BLaER1 (cell line): ENCODE data around the gene BRCA1.
"Not testable (repeated sequence)": the region's sequence is repeated elsewhere in the genome, so short reads cannot be mapped to it uniquely, and the experiment has no call there.

Source experiments
- H3K27ac ChIP-seq: shearing (Covaris generic); formaldehyde crosslinking; 2 replicates; pipeline ENCODE4 v1.8.1; 2022
- H3K27me3 ChIP-seq: shearing (Covaris generic); formaldehyde crosslinking; 2 replicates; pipeline ENCODE4 v1.8.1; 2022
- H3K36me3 ChIP-seq: shearing (Covaris generic); formaldehyde crosslinking; 2 replicates; pipeline ENCODE4 v1.8.1; 2022
- H3K4me1 ChIP-seq: shearing (Covaris generic); formaldehyde crosslinking; 2 replicates; pipeline ENCODE4 v1.8.1; 2022
- H3K4me2 ChIP-seq: shearing (Covaris generic); formaldehyde crosslinking; 2 replicates; pipeline ENCODE4 v1.8.1; 2022
- H3K4me3 ChIP-seq: shearing (Covaris generic); formaldehyde crosslinking; 2 replicates; pipeline ENCODE4 v1.8.1; 2022
- H3K9ac ChIP-seq: shearing (Covaris generic); formaldehyde crosslinking; 2 replicates; pipeline ENCODE4 v1.8.1; 2022
- H3K9me3 ChIP-seq: shearing (Covaris generic); formaldehyde crosslinking; 2 replicates; pipeline ENCODE4 v1.8.1; 2022
- H4K20me1 ChIP-seq: shearing (Covaris generic); formaldehyde crosslinking; 2 replicates; pipeline ENCODE4 v1.8.1; 2022
- Cebpa-rat ChIP-seq: shearing (Covaris generic); IDR thresholded peaks from 2 replicates; pipeline ENCODE4 v1.8.1; 2022

Gene BRCA1

GRCh38 chr17:43068570-43069367 is 56.4 kb downstream of the BRCA1 start:
- TF ChIP-seq Cebpa-rat: peak; percentile 27; the same call in 1 of the 2 replicates
- Histone ChIP-seq H3K4me2 (no peak overlapping the region), H3K4me3 (no peak overlapping the region), H3K27ac (no peak overlapping the region), H3K27me3 (no peaks in the 10 kb centered on the region), H3K9me3 (no peaks in the 10 kb centered on the region), H3K9ac (no peak overlapping the region), H3K4me1 (no peaks in the 10 kb centered on the region), H4K20me1 (no peaks in the 10 kb centered on the region), H3K36me3 (peaks cover 89% of the 10 kb centered on the region)

DNA sequence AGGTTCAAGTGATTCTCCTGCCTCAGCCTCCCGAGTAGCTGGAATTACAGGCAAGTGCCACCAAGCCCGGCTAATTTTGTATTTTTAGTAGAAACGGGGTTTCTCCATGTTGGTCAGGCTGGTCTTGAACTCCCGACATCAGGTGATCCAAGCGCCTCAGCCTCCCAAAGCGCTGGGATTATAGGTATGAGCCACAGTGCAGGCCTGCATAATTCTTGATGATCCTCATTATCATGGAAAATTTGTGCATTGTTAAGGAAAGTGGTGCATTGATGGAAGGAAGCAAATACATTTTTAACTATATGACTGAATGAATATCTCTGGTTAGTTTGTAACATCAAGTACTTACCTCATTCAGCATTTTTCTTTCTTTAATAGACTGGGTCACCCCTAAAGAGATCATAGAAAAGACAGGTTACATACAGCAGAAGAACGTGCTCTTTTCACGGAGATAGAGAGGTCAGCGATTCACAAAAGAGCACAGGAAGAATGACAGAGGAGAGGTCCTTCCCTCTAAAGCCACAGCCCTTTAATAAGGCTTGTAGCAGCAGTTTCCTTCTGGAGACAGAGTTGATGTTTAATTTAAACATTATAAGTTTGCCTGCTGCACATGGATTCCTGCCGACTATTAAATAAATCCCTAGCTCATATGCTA is 62.1 kb downstream of the BRCA1 start:
- Histone ChIP-seq H3K36me3 (peaks cover 93% of the 10 kb centered on the region), H4K20me1 (no peaks in the 10 kb centered on the region), H3K4me3 (no peak overlapping the region), H3K27ac (no peak overlapping the region), H3K9me3 (no peaks in the 10 kb centered on the region), H3K4me2 (no peak overlapping the region), H3K9ac (no peak overlapping the region), H3K27me3 (no peaks in the 10 kb centered on the region), H3K4me1 (no peaks in the 10 kb centered on the region)
- TF ChIP-seq Cebpa-rat: no peak

GRCh38 chr17:43056051-43056450 is 69.1 kb downstream of the BRCA1 start:
- Histone ChIP-seq H3K4me2 (no peak overlapping the region), H3K9me3 (no peaks in the 10 kb centered on the region), H3K4me3 (no peak overlapping the region), H3K27me3 (no peaks in the 10 kb centered on the region), H3K27ac (no peak overlapping the region), H3K4me1 (no peaks in the 10 kb centered on the region), H3K36me3 (peaks cover 96% of the 10 kb centered on the region), H3K9ac (no peak overlapping the region), H4K20me1 (no peaks in the 10 kb centered on the region)
- TF ChIP-seq Cebpa-rat: no peak

GRCh38 chr17:43053008-43053407 is 72.2 kb downstream of the BRCA1 start:
- not testable (repeated sequence) for H3K27ac ChIP-seq, H4K20me1 ChIP-seq, H3K9me3 ChIP-seq, H3K9ac ChIP-seq, H3K4me2 ChIP-seq, H3K27me3 ChIP-seq, H3K4me1 ChIP-seq, H3K4me3 ChIP-seq
- H3K36me3 ChIP-seq: peaks cover 99% of the 10 kb centered on the region

- no peak overlapping the region for H3K27ac ChIP-seq
- H3K4me1 ChIP-seq: no peaks in the 10 kb centered on the region
- H3K9ac ChIP-seq: 0 out of 2 replicates have a peak overlapping the region, but pooled peaks have one; percentile 10
- no peak overlapping the region for H3K4me3 ChIP-seq
- H4K20me1 ChIP-seq: no peaks in the 10 kb centered on the region
- no peaks in the 10 kb centered on the region for H3K9me3 ChIP-seq
- TF ChIP-seq Cebpa-rat: no peak
- H3K27me3 ChIP-seq: no peaks in the 10 kb centered on the region
- H3K36me3 ChIP-seq: peaks cover 100% of the 10 kb centered on the region
- H3K4me2 ChIP-seq: no peak overlapping the region
These were observed 73.2 kb downstream of the BRCA1 start for GRCh38 chr17:43051969-43052368.

- H3K9ac ChIP-seq: no peak overlapping the region
- H3K4me3 ChIP-seq: no peak overlapping the region
- no peaks in the 10 kb centered on the region for H4K20me1 ChIP-seq
- no peak for TF ChIP-seq Cebpa-rat
- H3K4me1 ChIP-seq: no peaks in the 10 kb centered on the region
- no peak overlapping the region for H3K27ac ChIP-seq
- H3K36me3 ChIP-seq: peaks cover 67% of the 10 kb centered on the region
- H3K9me3 ChIP-seq: no peaks in the 10 kb centered on the region
- H3K4me2 ChIP-seq: no peak overlapping the region
- no peaks in the 10 kb centered on the region for H3K27me3 ChIP-seq
These were observed 81.1 kb downstream of the BRCA1 start for GRCh38 chr17:43044024-43044423.

DNA sequence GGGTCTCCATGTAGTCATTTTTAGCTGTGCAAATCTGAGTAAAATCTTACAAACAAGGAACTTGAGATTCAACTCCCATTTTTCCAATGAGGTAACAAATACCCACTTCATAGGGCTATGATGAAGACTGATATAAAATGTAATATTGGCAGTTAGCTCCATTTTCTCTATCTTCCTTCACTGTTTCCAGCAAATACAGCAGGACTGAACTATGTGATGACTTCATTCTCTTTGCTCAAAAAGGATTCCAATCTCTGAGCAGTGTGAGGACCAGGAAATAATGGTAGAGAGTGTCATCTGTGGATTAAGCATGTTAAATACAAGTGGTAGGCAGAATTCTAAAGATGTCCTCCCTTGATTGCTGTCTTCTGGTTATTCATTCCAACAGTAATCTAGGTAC is 81.9 kb downstream of the BRCA1 start:
- Histone ChIP-seq H3K4me1 (no peaks in the 10 kb centered on the region), H3K27ac (no peak overlapping the region), H3K27me3 (no peaks in the 10 kb centered on the region), H3K9me3 (no peaks in the 10 kb centered on the region), H3K4me3 (no peak overlapping the region), H3K9ac (no peak overlapping the region), H4K20me1 (no peaks in the 10 kb centered on the region), H3K4me2 (no peak overlapping the region), H3K36me3 (peaks cover 60% of the 10 kb centered on the region)
- TF ChIP-seq Cebpa-rat: no peak

DNA sequence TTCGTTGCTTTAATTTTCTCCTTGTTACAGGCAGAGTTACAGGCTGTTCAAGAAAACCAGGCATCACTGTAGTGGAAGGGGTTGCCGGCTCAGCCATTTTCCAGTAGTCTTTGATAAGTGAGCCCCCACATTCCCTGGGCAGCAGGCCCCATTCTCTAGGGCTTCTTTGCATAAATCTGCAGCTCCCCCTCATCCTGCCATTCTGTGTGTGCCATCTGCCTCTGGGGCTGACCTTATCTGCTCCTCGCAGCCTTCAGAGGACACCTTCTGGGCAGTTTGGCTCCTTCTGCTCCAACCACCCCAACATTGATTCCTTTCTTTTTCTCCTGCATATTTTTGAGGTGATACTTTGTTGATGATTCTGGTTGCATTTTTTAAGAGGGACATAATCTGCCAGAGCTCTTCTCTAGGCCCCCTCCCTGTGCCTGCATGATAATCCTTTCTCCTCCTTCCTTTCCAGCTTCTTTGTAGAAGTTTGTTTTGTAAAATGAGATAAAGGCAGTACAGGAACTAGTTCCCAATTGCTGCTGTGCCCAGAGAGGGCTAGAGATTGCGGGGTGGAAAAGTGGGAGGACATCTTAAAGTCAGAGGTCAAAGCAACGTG is 83.0 kb downstream of the BRCA1 start:
- no peak overlapping the region for H3K4me2 ChIP-seq
- no peak for TF ChIP-seq Cebpa-rat

DNA sequence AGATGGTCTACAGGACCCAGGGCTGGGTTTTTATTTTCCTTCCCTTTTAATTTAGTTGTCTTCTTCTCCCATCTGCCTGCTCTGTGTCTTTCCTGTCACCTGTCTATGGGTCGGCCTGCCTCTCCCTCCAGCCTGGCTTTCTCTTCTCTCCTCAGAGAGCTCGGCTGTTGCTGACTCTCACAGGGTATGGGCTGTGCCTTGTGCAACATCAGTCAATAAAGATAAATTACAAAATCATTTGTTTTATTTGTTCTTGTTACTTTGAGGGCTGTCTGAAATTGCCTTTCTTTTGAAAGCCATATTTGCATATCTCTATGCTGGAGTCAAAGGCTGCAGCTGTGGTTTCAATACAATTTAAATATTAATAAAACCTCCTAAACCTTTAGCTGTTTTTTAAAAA is 84.5 kb downstream of the BRCA1 start:
- no peaks in the 10 kb centered on the region for H3K9me3 ChIP-seq
- no peak for TF ChIP-seq Cebpa-rat
- H3K4me3 ChIP-seq: no peak overlapping the region
- no peak overlapping the region for H3K4me2 ChIP-seq
- H3K9ac ChIP-seq: no peak overlapping the region
- H3K36me3 ChIP-seq: peaks cover 33% of the 10 kb centered on the region
- H3K27me3 ChIP-seq: no peaks in the 10 kb centered on the region
- no peaks in the 10 kb centered on the region for H3K4me1 ChIP-seq
- no peaks in the 10 kb centered on the region for H4K20me1 ChIP-seq
- H3K27ac ChIP-seq: no peak overlapping the region

More for the DNA sequence above, 83.0 kb downstream of the BRCA1 start:
- H3K36me3 ChIP-seq: peaks cover 48% of the 10 kb centered on the region
- no peak overlapping the region for H3K9ac ChIP-seq
- H3K4me3 ChIP-seq: no peak overlapping the region
- H3K27ac ChIP-seq: no peak overlapping the region
- H3K9me3 ChIP-seq: no peaks in the 10 kb centered on the region
- no peaks in the 10 kb centered on the region for H3K27me3 ChIP-seq
- no peaks in the 10 kb centered on the region for H4K20me1 ChIP-seq
- no peaks in the 10 kb centered on the region for H3K4me1 ChIP-seq

GRCh38 chr17:43039646-43040045 is 85.5 kb downstream of the BRCA1 start:
- no peak for TF ChIP-seq Cebpa-rat
- no peak overlapping the region for H3K9ac ChIP-seq
- peaks cover 5% of the 10 kb centered on the region for H3K4me1 ChIP-seq
- H3K4me3 ChIP-seq: no peak overlapping the region
- peaks cover 23% of the 10 kb centered on the region for H3K36me3 ChIP-seq
- no peak overlapping the region for H3K27ac ChIP-seq
- no peaks in the 10 kb centered on the region for H4K20me1 ChIP-seq
- H3K9me3 ChIP-seq: no peaks in the 10 kb centered on the region
- no peaks in the 10 kb centered on the region for H3K27me3 ChIP-seq
- H3K4me2 ChIP-seq: no peak overlapping the region
